Iris pigment epithelial cell (primary cell): ENCODE measurements around the gene DNAH10.
A peak's percentile ranks its signal among the peaks of the same experiment; 100 is the strongest.
"Not testable (repeated sequence)": the region's sequence is repeated elsewhere in the genome, so short reads cannot be mapped to it uniquely, and the experiment has no call there.

Experiments
- DNase-seq: peaks from one replicate; pipeline ENCODE4 v3.0.0-alpha.2; 2011; ENCODE audit warnings: low read depth

DNAH10 gene

DNA sequence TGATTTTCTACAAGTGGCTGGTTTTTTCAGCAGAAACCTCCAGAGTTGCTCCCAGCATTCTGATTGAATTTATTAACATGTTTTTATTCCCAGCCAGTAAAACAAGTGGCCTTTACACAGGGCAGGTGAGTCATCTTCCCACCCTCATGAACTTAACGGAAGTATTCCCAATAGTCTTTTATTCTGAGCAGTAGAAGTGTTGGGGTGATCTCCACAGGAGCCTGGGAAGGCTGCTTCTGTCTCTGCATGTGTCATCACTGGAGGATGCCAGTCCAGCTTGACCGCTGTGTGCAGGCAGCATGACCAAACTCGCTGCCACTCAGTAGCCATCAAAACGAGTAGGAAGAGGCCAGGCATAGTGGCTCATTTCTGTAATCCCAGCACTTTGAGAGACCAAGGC, 13.4 kb upstream of the DNAH10 start:
- DNase-seq = peak; percentile 54

DNA sequence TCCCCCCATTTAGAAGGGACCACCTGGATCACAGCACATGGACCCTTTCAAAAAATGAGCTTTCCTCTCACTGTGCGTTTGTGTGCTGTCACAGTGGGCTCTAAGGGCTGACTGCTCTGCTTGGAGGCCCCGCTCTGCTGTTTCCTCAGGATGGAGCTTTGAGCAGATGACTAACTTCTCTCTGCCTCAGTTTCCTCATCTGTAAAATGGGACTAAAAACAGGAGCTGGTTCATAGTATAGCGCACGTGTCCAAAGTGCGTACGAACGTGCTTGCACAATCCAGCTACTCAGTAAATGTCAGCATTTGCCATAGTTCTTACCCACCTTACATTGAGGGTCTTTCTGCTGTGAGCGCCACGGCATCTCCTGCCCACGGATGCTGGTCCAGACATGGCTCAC, 12.7 kb upstream of the DNAH10 start:
- DNase-seq = no peak

DNA sequence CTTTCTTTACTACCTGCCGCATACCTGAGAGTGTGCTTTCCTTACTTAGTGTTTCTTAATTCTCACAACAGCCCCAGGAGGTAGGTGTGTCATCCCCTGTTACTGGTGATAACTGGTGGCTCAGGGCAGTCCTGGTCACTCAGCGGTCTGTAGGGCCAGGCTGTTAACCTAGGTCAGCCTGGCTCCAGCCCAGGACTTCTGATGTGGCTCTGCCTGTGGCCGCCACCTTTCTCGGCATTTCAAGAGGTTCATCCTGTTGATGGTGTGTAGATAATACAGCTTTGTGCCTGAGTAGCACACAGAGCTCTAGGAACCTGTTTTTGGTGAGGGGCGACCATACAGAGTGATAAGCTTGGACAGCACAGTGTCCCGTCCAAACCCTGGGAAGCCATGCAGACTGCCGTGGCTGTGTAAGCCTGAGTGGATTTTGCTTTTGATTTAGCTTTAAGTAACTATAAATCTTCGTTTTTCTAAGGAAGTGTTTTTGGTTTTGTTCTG, 11.9 kb upstream of the DNAH10 start:
- no peak for DNase-seq

DNA sequence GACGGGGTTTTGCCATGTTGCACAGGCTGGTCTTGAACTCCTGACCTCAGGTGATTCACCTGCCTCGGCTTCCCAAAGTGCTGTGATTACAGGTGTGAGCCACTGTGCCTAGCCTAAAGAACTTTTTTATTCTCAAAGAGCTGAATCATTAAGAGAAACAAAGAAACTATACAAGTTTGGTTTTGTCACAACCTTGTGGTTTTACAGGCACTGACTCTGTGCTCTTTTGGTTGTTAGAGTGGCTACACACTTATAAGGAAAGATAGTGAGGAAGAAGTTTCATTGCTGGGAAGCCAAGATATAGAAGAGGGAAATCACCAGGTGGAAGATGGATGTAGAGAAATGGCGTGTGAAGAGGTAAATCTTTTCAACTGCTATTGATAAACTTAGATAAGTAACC, 10.1 kb upstream of the DNAH10 start:
- DNase-seq = no peak

DNA sequence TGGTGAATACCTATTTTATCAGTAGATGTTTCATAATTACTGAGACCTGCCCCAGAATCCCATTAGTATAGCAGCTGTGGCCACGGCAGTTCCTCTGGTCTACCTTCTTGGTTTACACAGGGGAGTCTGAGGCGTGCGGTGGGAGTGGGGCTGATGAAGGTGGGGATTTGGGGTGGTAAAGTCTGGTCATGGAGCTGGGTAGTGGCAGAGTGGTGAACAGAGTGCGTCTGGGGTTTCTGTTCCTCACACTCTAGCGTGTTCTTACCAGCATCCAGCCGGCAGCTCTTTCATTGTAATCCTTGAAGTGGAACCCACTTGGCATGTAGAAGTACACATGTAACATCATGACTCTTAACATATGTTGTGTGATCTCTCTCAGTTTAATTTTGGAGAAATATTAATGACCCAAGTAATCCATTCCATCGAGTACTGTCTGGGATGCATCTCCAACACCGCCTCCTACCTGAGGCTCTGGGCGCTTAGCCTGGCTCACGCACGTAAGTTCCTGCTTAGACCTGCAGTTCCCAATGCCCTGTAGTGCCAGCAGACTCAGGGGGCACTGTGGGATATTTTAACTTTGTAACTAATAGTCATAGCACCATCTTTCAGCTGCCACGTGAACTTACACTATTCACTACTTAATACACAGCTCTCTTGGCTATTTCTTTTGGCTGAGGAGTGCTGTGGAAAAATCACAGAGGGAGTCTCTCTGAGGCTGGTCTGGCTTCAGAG, 7.9 kb upstream of the DNAH10 start:
- no peak for DNase-seq

DNA sequence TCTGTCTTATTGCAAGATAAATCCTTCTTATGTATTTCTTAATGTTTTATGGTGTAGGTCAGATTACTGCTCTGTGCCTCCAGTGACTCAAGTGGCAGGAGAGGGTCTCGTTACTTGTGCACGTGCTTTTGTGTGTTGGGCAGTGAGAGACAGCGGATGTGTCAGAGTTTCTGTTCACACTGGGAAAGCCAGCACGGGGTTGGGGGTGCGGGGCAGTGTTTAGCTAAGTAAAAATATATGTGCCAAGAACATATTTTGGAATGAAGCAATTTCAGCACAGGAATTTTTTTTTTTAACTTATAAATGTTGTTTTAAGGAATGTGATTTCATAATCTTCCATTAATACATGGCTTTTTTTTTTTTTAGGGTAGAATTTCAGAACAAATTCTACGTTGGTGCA, 4.5 kb upstream of the DNAH10 start:
- DNase-seq = peak; percentile 97

DNA sequence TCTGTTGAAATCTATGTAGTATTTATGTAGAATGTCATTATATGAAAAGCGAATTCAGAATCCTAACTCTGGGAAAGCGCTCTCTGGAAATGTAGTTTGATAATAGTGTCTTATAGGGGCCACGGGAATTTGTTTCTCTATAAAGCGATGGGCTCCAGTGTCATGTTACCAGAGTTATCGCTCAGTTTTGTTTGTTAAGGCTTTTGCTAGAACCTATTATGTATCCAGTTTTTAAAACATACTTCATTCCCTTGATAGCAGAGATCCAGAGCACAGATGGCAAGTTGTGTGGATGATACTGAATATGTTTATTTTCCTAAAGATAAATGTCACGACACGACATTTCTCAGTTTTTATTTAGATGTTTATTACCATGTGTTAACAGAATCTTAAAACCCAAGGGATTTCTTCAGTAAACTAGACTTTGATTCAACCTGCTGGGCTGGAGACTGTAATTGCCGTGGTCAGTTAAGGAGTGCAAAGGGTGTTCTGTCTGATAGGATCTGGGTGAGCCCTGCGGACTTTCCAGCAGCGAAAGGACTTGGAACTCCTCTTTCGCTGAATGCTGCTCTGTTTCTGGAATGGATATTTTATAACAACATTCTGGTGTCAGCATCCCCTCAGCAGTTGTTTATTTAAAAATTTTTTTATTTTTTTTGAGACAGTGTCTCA, 1.7 kb upstream of the DNAH10 start:
- DNase-seq = no peak

DNA sequence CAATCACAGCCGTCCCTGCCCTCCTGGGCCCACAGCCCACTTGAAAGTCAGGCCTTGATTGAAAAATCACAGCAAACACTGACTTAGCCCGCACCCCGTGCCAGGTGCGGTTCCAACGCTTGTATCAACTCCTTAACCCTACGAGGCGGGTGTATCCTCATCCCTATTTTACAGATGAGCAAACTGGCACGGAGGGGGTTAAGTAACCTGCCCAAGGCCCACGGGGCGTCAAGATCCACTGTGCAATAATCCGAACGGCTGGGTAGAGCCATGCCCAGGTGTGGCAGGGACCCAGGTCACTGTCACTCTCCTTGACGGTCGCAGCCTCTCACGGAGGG, 583 bp downstream of the DNAH10 start:
- DNase-seq = no peak

DNA sequence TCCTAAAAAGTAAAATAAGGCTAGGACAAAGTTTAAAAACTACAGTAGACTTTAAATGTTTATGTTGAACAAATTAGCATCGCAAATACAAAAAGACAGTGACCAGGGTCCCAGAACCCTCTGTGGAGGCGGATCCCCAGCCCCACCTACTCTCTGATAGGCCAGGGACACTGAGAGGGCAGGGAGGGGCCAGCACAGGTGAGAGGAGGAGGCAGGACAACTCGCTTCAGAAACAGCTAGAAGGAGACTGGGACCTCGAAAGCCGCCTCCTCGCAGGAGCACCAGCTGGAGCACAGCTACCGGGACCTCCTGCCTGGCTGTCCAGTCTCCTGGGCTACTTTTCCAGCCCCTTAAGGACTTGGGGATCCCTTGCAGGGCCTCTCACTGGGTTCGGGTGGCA, 992 bp downstream of the DNAH10 start:
- no peak for DNase-seq

DNA sequence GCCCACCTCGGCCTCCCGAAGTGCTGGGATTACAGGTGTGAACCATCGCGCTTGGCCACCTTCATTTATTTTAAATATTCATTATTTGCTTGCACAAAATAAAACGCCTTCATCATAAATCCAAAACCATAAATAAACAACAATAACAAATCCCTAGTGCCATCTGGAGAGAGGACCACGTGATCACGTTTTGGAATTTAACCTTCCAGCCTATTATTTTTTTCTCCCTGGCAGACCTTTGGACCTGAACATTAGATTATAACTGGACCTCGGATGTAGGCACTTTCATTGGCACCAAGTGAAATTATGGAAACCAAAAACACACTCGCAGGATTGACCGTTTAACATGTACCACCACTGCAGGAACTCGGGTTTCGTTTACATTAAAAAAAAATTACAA, 2.0 kb downstream of the DNAH10 start:
- no peak for DNase-seq

DNA sequence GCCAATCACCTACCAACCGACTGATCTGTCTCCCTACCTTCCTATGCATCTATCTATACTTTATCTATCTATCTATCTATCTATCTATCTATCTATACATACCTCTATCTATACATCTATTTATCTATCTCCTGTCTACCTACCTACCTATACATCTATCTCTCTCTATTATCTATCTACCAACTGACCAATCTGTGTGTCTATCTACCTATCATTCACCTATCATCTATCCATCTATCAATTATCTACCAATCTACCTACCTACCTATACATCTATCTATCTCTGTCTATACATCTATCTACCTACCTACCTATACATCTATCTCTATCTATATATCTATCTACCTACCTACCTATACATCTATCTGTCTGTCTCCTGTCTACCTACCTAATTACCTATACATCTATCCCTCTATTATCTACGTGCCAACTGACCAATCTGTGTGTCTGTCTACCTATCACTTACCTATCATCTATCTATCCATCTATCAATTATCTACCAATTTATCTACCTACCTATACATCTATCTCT, 3.5 kb downstream of the DNAH10 start:
- DNase-seq = no peak

DNA sequence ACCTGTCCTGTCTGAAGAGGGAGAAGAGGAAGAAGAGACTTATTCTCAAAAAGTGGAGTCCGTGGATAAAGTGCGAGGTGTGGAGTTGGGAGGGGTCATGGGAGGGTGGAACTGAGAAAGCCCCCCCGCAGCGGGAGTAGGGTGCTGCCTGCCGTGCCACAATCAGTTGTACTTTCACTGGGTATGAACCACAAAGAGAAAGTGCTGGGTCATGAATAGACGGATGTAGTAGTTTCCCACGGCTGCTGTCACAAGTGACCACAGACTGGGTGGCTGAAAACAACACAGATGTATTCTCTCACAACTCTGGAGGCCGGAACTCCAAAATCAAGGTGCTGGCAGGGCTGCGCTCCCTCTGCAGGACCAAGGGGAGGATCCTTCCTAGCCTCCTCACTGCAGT, 5.5 kb downstream of the DNAH10 start:
- DNase-seq = no peak

DNA sequence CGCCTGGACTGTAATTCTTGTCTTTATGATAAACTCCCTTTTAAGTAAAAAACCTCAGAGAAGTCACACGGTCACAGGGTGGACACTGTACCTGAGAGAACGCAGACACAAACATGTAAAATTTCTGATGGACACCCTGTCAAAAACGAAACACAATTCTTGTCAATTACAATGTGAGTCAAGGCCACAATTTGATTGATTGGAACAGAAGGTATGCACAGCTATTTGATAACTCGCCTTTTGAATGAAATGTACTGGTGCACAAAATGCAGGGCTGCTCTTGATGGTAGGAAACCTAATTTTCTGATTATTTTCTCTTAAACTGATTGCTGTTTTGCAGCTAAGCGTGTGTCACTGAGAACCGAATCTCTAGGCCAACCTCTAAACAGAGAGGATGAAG, 9.2 kb downstream of the DNAH10 start:
- no peak for DNase-seq

DNA sequence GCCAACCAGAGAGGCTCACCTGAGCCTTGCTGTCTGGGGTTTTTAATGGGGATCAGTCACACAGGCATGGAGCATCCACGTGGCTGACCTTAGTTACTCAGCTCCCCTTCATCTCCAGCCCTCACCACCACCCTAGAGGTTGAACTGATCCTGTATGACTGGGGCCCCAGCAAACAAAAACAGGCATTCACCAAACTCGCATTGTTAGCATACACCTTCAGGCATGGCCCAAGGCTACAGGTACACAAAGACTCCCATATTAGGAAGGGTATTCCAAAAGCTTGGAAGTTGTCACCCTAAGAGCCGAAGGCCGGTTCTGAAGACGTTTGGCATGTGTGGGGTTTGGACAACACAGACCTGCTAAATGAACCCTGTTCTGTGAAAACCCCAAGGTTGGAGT, 10.0 kb downstream of the DNAH10 start:
- no peak for DNase-seq

DNA sequence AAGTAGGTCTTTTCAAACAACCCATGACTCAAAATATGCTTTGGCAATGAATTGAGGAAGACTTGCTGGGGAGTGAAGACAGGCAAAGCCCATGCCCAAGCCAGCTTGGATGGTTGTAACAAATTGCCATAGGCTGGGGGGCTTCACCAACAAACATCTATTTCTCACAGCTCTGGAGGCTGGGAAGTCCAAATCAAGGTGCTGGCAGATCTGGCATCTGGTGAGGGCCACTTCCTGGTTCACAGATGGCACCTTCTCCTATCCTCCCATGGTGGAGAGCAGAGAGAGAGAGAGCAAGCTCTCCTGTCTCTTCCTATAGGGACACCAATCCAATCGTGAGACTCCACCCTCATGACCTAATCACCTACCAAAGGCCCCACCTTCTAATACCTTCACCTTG, 11.3 kb downstream of the DNAH10 start:
- DNase-seq = no peak

DNA sequence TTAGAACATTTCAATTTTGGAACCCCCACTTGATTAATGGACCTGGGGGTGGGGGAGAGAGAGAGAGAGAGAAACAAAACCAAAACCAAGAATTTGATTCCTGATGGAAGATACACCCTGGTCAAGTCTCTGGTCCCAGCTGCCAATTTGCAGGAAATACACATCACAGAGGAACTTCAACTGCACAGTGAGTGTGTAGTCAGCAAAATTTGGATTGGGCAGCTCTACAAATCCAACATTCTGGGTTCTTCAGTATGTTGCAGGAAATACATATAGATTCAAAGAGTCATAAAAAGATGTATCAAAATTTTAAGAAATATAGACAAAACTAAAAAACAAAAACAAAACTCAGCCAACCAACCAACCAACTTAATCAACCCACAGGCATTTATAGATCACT, 17.4 kb downstream of the DNAH10 start:
- no peak for DNase-seq

DNA sequence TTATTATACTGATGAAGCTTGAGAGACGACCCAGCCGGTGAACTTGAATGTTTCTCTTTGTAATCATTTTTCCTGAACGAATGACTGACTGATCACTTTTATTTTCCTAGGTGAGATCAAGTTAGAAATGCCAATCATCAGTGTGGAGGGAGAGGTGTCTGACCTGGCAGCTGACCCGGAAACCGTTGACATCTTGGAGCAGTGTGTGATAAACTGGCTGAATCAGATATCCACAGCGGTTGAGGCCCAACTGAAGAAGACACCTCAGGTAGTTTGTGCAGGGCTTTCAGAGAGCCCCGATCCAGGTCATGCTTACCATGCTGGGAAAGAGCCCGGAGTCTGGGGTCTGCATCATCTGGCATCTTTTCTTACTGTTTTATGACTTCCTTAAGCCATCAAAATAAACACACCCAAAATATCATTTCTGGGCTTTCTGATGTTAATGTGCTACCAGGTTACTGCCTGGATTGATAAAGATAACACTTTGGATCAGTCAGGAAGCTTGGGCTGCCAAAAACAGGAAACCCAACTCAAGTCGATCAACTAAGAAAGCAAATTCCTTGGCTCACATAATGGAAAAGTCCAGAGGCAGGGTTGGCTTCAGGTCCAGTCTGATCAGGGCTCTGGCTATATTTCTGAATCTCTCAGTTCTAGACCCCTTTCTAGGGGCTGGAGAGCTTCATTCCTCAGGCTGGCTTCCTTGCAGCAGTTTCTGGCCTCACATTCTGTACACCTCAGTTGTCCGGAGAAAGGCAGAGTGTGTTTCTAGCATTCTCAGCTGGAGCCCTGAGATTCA, 21.1 kb downstream of the DNAH10 start:
- no peak for DNase-seq

DNA sequence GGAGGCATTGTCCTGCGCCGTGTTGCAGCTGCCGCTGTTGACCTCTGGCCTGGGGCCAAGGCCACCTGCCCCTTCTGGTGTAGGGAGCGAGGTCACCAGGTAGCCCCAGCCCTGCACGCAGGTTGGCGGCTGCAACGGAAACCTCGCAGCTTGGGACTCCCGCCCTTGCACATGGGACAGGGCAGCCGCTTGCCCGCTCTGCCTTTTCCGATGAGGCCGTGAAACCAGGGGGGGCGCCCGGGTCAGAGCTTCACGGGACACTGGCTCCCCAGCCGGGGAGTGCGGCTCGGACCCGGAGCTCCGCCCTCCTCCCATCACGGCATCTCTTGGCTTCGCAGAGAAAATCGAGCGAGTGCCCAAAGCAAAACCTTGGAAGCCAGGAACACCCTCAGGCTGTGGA, 25.4 kb downstream of the DNAH10 start:
- DNase-seq = no peak

DNA sequence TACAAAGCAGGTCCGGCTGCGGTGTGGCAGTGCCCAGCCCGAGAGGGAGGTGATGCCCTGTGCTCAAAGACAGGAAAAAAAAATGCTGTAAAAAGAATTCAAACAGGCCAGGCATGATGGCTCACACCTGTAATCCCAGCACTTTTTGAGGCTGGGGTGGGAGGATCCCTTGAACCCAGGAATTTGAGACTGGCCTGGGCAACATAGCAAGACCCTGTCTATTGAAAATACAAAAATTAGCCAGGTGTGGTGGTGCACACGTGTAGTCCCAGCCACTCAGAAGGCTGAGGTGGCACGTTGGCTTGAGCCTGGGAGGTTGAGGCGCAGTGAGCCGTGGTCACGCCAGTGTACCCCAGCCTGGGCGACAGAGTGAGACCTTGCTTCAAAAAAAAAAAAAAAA, 26.4 kb downstream of the DNAH10 start:
- no peak for DNase-seq

DNA sequence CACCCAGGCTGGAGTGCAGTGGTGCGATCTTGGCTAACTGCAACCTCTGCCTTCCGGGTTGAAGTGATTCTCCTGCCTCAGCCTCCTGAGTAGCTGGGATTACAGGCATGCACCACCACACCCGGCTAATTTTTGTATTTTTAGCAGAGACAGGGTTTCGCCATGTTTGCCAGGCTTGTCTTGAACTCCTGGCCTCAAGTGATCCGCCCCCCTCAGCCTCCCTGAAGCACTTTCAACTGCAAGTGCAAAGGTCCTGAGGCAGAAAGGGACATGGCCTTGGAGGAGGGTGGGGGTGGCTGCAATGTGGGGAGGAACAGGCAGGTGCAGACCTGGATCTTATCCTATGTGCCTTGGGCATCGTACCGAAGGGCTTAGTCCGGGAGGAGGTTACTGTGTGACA, 27.3 kb downstream of the DNAH10 start:
- not testable (repeated sequence) for DNase-seq

DNA sequence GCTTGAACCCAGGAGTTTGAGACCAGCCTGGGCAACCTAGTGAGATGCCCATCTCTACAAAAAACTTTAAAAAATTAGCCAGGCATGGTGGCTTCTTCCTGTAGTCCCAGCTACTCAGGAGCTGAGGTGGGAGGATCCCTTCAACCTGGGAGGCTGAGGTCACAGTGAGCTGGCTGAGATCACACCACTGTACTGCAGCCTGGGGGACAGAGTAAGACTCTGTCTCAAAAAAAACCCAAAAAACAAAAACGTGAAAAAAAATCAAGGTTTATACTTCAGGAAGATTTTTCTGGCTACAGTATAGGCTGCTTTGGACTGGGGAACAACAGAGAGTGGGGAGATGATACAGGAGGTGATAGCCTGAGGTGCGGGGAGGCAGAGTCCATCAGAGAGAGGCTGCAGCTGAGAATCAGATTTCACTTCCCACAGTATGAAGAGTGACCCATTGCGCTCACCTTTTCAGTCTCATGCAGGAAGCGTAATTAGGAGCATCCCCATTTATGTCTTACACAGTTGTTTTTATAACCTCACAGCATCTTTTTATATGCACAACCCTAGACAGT, 28.9 kb downstream of the DNAH10 start:
- DNase-seq = no peak

DNA sequence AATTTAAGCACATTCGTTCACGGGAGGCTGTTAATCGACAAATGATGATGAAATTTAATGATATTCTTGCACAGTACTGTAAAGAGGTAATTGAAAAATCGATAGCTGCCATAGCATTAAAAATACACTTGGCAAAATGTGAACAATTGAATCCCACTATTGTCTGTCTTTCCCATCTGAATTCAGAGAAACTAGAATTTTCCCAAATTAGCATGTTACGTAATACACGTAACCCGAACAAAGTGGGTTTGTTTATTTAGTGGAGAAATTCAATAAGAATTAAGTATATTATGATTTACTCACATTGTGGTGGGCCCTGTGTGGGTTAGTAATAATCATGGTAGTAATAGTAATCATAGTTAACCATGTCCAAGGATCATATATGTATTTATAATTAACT, 31.9 kb downstream of the DNAH10 start:
- DNase-seq = no peak

DNA sequence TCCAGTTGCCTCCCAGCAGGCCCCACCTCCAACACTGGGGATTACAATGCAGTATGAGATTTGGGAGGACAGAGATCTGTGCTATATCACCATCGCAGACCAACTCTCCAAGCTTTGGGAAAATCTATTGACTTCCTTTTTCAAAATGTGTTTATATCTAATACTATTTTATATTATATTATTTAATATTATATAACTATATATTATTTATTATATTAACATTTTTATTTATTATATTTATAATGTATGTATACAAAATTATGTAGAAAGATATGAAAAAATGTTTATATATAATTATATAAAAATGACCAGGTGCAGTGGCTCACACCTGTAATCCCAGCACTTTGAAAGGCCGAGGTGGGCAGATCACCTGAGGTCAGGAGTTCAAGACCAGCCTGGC, 36.4 kb downstream of the DNAH10 start:
- no peak for DNase-seq
